Stimulated activated CD4-positive, alpha-beta T cell treated with anti-CD3 and anti-CD28 coated beads, Interleukin-4, amount 100 ng/mL, for 24 hours (primary cell): Measurements from ENCODE around the gene RIC3.

Experiments used
- DNase-seq: peaks from one replicate; pipeline ENCODE4 v3.0.0-alpha.2; 2020

RIC3 gene

DNA sequence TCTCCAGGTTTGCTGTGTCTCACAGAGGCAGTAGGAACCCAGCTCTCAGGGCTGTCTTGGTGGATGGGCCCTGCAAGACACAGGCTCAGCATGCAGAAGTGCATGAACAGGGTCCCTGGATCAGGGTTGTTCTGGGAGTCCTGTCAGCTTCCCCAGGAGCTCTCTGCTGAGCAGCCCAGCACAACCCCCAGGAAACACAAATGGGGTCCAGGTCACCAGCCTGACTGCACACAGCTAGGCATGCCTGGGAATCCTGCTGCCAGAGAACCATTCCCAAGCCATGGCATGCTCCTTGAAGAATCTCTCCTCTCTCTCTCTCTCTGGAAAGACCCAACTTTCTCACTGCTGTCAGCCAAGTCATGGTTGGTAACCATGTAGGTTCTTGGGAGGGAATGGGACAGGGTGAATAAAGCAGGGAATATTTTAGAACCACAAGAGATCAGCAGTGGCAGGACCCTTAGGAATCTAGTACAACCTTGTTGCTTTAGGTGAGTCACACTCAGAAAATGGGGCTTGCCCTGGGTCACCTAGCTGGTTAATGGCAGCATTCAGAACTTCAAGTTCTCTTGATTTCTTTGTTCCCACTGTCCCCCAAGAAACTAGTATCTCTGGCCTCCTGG, 66.4 kb downstream of the RIC3 start:
- DNase-seq: no peak

DNA sequence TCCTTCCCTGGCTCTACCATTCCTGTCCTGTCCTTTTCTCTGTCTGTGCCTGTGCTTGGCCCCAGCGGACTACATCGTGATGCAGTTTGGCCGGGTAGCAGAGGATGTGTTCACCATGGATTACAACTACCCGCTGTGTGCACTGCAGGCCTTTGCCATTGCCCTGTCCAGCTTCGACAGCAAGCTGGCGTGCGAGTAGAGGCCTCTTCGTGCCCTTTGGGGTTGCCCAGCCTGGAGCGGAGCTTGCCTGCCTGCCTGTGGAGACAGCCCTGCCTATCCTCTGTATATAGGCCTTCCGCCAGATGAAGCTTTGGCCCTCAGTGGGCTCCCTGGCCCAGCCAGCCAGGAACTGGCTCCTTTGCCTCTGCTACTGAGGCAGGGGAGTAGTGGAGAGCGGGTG, 67.4 kb downstream of the RIC3 start:
- no peak for DNase-seq

DNA sequence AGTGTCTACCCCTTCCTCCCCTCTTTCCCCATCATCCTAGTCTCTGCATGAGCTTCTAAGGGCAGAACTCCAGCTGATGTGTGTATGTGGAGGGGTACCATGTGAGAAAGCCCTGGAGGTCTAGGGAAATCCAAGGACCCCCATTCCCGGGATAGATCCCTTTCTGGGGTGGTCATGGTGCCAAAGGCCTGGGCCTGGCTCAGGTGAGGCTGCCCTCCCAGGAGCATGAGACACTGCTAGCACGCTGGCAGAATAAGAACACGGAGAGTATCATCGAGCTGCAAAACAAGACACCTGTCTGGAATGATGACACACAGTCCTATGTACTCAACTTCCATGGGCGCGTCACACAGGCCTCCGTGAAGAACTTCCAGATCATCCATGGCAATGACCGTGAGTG, 68.2 kb downstream of the RIC3 start:
- DNase-seq: no peak

DNA sequence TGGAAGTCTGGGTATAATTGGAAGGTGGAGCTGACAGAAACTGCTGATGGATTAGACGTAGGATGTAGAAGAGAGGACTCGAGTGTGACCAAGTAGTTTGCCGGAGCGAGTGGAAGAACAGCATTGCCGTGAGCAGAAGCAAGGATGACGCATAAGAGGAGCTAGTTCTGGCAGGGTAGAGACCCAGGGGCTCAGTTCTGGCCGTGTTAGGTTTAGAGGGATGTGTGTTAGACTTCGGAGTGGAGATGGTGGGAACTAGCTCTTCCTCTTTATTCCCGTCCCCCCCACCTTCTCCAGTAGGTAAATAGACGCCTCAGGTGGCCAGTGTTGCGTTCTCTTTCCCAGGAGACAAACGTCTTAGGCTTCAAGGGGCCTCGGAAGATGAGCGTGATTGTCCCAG, 68.7 kb downstream of the RIC3 start:
- no peak for DNase-seq

DNA sequence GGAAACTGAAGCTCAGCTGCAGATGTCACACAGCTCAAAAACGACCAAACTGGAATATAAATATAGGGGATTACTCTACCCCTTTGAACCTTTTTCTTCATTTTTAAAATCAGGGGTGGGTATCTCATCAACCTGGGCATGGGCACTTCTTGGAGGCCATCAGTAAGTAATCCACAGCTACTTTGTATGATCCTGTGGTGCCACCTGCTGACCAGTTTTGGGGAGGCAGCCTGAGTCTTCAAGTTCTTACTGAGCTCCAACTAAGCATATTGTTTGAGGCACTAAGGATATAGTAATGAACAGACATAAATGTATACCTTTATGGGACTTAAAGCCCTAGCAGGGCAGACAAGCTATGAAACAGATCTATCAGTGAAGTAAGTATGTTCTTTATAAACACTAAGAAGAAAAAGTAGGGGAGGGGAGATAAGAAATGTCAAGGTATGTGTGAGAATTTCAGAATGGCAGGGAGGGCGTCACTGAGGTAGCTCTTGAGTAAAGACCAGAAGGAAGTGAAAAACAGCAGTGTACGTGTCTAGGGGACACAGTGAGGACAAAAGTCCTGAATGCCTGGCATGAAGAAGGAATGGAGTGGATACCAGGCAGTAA, 69.4 kb downstream of the RIC3 start:
- peak; percentile 73 for DNase-seq

DNA sequence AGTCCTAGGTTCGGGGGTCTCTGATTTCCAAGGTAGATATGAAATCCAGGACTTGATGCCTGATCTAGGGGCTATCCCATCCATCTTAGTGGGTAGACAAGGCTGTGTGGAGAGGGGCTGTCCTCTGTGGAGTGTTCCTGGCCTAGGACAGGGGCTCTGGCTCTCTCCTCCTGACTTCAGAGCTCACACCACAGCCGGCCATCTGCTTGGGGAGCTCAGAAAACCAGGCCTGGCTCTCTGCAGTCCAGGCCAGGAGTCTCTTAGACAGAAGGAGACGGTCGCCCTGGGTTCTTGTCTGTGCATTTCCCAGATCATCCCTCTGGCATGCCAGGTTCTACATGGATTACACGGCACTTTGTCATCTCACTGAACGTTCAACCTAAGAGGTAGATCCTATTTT, 69.9 kb downstream of the RIC3 start:
- DNase-seq: no peak

DNA sequence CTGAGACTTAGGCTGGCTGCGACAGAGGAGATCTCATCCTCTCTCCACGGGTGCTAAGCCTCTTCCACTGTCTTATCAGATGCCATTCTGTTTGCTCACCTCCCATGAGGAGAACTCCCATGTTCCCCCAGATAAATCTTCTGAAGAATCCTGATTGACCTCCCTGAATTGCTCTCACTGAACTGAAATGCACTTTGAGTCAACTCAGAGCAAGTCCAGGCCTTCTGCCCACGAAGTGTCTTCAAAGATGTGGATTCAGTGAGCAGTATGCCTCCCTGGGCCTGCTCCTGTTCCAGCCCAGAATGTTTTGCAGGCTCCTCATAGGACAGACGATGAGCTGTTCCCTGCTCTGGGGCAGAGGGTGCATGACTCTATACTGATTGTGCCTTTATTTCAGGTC, 70.5 kb downstream of the RIC3 start:
- no peak for DNase-seq

DNA sequence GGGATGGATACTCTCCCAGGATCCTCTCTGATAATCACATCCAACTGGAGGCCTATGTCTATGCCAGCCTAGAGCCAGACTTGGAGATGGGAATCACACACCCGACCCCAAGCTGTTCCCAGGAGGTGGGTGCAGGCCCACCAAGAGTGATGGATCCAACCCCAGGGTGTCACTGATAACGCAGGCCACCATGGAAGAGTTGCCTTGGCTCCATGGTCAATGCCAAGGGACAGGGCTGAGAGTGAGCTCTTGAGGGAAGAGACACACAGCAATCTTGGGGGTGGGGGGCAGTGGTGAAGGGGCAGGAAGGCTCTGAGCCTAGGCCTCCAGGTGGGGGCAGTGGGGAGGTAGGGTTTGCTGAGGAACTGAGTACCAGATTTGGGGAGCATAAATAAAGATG, 70.9 kb downstream of the RIC3 start:
- no peak for DNase-seq

DNA sequence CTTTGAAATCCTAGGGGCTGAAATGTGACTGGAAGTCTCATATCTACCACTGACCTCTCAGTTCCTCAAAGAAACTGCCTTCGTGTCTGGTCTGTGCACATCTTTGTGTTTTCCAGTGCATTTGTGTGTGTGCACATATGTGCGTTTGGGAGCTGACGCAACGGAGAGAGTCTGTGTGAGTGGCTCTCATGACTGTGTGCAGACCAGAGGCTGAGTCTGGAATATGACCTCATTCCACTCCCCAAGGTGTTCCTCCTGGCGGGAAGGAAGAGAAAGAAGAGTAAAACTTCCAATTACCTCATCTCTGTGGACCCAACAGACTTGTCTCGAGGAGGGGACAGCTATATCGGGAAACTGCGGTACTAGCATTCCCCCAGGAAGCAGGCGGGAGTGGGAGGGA, 71.4 kb downstream of the RIC3 start:
- no peak for DNase-seq

DNA sequence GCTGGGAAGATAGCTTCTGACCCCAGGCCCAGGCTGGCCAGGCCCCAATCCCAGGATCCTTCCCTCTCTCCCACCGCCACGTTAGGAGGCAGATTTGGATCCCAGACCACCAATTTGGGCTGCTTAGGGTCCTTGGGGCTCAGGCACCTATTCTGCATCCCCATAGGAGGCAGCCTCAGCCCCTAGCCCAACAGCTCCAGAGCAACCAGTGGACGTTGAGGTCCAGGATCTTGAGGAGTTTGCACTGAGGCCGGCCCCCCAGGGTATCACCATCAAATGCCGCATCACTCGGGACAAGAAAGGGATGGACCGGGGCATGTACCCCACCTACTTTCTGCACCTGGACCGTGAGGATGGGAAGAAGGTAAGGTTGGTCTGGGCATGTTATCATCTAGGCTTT, 71.8 kb downstream of the RIC3 start:
- no peak for DNase-seq

DNA sequence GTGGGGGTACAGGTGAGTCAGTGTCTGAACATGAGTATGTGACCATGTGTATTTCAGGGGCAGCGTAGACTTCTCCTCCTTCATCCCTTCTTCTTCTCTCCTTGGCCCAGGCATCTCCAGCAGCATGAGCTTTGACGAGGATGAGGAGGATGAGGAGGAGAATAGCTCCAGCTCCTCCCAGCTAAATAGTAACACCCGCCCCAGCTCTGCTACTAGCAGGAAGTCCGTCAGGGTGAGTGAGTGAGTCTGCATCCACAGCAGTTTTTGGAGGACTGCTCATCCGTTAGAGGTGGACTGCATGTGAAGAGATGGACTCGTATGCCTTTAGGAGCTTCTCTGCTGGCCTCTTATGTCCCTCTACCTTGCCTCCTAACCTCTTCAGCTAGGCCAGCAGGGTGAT, 72.2 kb downstream of the RIC3 start:
- no peak for DNase-seq

DNA sequence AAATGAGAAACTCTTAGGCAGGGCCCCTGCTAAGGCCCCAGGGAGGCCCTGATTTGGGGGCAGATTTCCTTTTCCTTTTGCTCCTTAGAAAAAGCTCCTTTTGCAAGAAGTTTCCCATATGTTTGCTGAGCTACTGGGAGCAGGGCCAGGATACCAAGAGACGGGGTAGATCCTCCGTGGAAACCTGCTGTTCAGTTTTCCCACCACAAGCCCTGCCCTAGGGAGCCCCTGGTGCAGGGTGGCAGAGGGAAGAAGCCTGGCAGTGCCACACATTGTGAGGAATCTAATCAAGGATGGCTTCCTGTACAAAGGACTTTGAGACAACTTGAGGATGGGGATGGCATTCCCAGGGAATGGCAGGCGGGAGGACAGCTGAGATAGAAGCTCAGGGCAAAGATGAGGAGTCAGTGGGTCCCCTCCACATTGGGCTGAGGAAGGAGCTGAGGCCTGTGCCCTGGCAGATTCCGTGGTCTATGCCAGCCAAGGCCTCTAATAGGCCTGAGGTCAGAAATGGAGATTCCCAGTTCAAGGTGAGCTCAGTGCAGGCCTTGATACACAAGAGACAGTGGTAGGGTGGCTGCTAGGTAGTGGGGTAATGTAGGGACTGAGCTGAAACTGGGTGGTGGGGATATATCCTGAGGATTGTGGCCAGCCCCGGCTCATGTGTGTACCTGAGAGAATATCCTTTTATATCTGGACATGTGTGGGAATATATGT, 72.9 kb downstream of the RIC3 start:
- DNase-seq: peak; percentile 1

DNA sequence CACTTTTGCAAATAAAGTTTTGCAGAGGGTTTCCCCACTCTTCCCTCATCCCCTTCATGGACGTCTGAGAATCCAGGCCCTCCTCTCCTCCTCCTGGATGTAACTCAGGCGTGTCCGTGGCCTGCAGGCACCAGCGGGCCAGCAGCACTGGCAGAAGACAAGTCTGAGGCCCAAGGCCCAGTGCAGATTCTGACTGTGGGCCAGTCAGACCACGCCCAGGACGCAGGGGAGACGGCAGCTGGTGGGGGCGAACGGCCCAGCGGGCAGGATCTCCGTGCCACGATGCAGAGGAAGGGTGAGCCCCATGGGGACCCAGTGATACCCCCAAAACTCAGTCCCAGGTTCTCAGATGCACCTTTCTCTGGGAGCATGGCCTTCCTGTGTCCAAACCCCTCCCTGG, 73.5 kb downstream of the RIC3 start:
- peak; percentile 1 for DNase-seq

DNA sequence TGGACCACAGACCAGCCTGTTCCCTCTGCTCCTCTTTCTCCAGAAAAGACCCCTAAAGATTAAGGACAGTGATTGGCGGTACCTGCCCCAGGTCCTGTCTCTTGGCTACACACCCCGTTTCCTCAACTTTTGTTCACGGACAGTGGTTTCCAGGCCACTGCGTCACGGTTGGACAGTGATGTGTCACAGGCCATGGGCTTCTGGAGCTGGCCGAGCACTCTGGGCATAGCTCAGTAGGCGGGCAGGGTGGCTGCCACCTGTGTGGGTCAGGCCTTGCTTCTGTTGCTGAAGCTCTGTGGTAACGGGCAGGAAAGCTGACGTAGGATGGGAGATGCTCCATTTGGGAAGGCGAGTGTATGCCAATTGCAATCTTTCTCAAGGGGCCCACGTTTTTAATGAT, 74.2 kb downstream of the RIC3 start:
- DNase-seq: peak; percentile 1

DNA sequence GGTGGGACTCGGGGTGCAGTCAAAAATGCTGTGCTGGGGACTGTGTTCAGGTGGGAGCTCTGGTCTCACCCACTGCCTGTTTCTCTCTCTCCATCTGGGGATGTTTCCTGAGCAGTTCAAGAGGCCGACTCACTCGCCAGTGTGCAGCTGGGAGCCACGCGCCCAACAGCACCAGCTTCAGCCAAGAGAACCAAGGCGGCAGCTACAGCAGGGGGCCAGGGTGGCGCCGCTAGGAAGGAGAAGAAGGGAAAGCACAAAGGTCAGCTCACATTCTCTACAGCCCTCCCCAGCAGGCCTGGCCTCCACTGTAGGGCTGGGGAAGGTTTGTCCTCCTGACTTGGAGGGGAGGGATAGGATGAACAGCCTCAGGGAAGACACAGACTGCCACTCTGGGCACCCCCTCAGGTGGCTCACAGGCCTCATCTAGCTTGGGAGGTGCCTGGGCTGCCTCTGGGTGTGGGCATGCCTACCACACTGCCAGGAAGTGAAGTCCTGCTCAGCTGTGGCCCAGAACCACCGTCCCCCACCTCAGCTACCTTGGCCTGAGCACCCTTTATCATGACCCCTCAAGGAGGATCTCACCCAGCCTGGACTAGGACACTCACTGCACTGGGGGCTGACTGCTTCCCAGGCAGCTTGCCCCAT, 74.8 kb downstream of the RIC3 start:
- DNase-seq: peak; percentile 1

DNA sequence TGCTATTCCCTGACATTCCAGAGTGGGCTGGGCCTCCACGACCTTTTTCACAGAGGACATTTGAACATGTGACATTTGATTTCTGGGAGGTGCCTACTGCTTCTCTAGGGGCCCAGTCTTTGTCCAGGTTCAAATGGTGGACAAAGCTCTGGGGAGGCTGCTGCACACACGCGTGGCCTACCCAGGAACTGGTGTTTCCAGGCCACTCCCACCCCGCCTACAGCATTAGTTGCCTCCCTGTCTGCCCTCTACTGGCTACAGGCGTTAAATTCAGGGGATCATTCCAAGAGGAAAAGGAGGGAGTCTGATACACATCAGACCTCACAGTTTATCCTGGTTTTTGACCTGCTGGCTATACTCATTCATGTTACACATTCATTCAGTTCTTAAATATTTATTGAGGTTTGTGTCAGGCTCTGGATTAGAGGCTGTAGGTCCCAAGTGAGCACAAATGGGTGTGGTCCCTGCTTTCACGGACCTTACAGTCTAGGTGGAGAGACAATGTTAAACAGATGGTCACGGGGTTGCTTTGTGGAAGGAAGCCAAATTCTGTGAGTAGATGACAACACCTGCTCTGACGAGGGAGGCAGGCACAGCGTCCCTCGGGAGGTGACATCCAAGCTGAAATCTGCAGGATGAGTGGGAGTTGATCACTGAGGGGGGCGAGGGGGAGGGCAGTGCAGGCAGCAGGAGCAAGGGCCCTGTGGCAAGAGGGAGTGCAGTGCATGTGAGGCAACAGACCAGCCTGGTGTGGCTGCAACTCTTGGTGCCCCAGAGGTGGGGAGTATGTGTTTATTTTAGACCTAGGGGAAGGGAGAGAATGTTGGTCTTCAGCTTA, 76.0 kb downstream of the RIC3 start:
- DNase-seq: peak; percentile 48

DNA sequence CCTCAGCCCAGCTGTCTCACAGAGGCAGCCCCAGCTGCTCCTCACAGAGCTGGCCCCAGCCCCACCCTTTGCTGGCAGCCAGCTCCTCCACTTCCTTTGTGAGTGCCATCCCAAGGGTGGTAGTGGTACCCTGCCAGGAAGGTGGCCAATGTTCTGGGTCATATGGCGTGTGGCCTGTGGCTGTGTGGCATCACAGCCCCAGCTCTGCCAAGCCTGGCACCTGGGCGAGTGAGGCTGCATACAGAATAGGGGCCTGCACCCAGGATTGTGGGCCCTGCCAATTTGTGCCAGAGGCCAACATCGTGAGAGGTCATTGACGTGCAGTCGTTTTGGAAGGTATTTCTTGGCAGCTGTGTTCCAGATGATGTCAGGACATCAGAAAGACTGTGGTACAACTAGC, 77.1 kb downstream of the RIC3 start:
- DNase-seq: no peak

DNA sequence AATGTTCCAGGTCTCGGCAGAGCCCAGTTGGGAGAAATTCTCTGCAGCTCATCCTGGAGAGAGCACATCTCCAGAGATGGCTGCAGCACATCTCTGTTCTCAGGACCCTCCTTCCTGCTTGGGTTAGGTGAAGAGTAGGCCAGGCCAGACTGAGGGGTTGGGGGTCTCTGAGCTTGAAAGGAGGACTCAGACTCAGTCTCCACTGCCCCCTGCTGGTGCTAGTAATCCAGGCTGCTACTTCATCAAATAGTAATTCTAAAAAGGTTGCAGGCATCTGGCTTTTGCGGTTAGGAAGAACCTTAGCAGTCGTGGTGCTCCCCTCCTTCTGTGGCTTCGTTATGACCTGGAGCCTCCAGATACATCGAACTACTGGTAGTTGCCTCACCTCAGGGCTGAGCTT, 78.1 kb downstream of the RIC3 start:
- peak; percentile 24 for DNase-seq

DNA sequence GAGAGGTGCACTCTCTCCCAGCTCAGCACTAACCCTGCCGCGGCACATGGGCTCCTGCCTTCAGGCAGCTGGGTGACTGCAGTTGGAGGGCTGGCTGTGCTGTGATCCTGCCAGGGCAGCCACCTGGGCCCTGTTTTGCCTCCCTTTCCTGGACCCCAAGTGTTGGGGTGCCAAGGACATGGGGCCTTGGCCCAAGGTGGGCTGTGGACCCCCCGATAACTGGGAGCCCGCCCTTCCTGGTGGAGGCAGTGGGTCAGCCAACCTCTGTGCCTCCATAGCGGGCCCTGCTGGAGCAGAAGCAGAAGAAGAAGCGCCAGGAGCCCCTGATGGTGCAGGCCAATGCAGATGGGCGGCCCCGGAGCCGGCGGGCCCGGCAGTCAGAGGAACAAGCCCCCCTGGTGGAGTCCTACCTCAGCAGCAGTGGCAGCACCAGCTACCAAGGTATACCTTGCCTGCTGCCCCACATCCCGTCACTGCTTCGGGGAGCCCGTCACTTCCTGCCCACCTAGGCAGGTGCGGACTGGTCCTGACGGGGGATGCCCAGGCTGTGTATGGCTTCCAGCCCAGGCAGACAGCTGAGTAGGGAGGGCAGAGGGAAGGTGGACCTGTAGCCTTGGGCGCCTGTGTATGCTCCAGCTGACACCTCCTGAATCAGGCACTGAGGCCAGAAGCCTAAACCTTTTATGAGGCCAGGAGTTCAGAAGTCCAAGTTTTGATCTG, 78.9 kb downstream of the RIC3 start:
- DNase-seq: no peak

DNA sequence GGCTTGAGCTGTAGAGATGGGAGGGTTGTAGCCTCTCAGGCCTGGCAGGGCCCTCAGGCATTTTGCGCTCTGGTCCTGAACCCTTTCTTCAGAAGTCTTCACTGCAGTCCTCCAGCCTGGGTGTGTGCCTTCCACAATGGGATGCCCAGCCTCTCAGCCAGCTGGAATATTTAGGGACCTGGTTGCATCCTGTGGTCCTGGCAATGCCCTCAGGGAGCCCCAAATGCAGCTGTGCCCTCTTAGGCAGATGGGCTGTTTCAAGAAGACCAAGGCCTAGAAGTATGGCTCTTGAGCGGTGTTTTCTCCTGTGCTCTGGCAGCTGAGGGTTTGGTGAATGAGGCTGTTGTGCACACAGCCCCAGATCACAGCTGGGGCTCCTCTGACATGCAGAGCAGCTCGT, 81.1 kb downstream of the RIC3 start:
- no peak for DNase-seq

DNA sequence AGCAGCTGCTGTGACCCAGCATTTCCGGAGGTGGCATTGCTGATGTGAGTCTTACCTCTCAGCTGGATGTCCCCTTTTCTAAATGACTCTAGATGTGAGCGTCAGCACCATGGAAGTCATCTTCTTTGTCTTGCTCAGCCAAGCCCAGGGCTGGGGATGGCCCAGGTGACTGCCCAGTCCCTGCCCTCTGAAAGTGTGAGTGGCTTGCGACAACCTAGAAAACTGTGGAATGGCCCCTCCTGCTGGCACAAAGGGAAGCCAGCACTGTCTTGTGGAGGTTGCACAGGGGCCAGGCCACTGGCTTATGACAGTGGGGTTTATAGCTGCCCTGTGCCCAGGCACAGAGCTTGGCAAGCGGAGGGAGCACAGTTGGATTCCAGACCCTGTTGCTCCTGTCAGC, 81.6 kb downstream of the RIC3 start:
- DNase-seq: no peak

DNA sequence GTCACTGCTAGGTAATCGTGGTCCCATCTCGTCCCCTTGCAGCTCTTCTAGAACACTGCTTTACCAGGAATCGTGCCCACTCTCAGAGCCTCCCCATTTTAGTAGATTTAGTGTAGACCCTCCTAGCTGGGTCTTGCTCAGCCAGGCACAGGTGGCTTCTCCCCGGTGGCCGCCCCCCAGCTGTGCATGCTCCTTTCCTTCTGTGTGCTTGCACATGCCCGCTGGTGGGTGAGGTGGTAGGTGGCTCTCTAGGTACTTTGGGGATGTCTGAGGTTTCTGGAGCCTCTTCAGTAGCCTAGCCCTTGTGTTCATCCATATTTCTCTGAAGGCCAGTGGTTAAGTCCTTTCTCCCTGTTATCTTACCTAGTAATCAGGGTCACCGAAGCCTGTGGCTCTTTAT, 82.3 kb downstream of the RIC3 start:
- DNase-seq: no peak
